NT2/D1 (cell line): ENCODE measurements around the gene CFAP300.

Source experiments
- SUZ12 ChIP-seq: IDR thresholded peaks from 2 replicates; pipeline ENCODE4 v1.6.1; 2011; ENCODE audit not compliant: insufficient read length, insufficient read depth; ENCODE audit errors: extremely low read depth
- YY1 ChIP-seq: IDR thresholded peaks from 2 replicates; pipeline ENCODE4 v1.6.1; 2011; ENCODE audit not compliant: insufficient read length, insufficient read depth

DNA sequence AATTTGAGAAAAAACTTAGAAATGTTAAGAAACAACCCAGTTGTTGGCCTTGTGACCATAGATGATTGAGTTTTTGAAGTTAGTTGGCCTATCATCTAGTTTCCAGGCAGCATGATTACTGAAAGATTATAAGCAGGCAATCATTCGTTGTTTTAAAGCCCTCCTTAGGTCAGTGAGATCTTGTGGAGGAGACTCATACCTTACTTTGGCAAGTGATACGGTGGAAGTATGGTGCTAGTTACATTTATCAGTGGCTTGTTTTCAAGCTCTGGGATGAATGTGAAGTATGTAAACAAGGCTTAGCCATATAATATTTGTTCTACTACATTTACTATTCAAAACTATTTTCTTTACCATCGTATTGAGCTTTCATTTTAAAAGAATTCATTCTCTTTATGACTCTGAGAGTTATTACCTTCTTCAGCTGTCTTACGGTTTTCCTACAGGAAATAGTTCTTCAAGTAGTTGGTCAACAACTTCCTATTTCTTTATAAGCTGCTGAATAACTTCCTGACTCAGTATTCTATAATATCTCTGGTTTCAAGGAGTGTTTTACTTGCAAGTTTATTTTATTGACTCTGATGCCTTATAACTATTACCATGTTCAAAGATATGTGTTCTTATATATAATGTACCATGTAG is 70.4 kb downstream of the CFAP300 start:
- TF ChIP-seq YY1 (no peak), SUZ12 (no peak)
